ENCODE measurements around the gene AK2.

DNA sequence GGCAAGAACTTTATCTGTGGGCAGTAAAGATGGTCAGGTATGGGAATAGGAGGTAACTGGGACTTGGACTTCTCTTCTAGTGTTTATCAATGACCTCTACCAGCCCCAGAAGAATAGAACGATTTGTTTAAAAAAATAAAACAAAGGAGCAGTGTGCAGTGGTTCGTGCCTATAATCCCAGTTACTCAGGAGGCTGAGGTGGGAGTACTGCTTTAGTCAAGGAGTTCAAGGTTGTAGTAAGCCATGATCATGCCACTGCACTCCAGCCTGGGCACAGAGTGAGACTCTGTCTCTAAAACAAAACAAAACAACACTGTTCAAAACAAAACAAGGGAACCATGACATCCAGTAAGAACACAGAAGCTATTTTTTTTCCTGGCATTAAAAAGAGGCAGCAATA lies 76.3 kb downstream of the AK2 start:
- TF ChIP-seq ELF4 (IDR thresholded peaks at IDR 0.05) (no peak), TARDBP (IDR thresholded peaks at IDR 0.05) (no peak), SP1 (IDR thresholded peaks at IDR 0.05) (no peak), ARNT (IDR thresholded peaks at IDR 0.05) (no peak), FOXM1 (IDR thresholded peaks at IDR 0.05; ENCODE audit: borderline replicate concordance) (no peak), FOXK2 (IDR thresholded peaks at IDR 0.05) (no peak), FOXA1 (IDR thresholded peaks at IDR 0.05) (no peak), CTBP1 (IDR thresholded peaks at IDR 0.05; ENCODE audit: borderline replicate concordance) (no peak), BHLHE40 (IDR thresholded peaks at IDR 0.05; ENCODE audit: borderline replicate concordance) (no peak)
- TF ChIP-seq, protein P1, sequence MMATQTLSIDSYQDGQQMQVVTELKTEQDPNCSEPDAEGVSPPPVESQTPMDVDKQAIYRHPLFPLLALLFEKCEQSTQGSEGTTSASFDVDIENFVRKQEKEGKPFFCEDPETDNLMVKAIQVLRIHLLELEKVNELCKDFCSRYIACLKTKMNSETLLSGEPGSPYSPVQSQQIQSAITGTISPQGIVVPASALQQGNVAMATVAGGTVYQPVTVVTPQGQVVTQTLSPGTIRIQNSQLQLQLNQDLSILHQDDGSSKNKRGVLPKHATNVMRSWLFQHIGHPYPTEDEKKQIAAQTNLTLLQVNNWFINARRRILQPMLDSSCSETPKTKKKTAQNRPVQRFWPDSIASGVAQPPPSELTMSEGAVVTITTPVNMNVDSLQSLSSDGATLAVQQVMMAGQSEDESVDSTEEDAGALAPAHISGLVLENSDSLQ (IDR thresholded peaks at IDR 0.05), result no peak
